Neural progenitor cell (in vitro differentiated cells): ENCODE results near the gene KRT80. TPM values are rescaled to one million over a fixed set of nuclear protein-coding genes. Genes with fewer than 3 reads are reported as not detected.

Source experiments
- DNase-seq: peaks from one replicate; pipeline ENCODE4 v3.0.0-alpha.2; 2016; ENCODE audit warnings: low spot score
- H2AFZ ChIP-seq: fragments of 200-600 bp; sonication (generic); replicated peaks from 2 replicates; pipeline ENCODE4 v1.6.1; 2016; ENCODE audit warnings: antibody characterized with exemption
- H3F3A ChIP-seq: fragments of 200-600 bp; sonication (generic); 2 replicates; pipeline ENCODE4 v1.6.1; 2016; ENCODE audit warnings: antibody characterized with exemption, low read depth
- H3K27ac ChIP-seq: fragments of 200-600 bp; sonication (generic); 2 replicates; pipeline ENCODE4 v1.5.1; 2016; ENCODE audit warnings: mild to moderate bottlenecking
- H3K27me3 ChIP-seq: fragments of 200-600 bp; sonication (generic); 2 replicates; pipeline ENCODE4 v1.6.1; 2016; ENCODE audit warnings: mild to moderate bottlenecking, moderate library complexity
- H3K36me3 ChIP-seq: fragments of 200-600 bp; sonication (generic); 2 replicates; pipeline ENCODE4 v1.5.1; 2016
- H3K4me1 ChIP-seq: fragments of 200-600 bp; sonication (generic); 2 replicates; pipeline ENCODE4 v1.6.1; 2016; ENCODE audit warnings: mixed run types
- H3K4me2 ChIP-seq: fragments of 200-600 bp; sonication (generic); 2 replicates; pipeline ENCODE4 v1.6.1; 2016
- H3K4me3 ChIP-seq: fragments of 200-600 bp; sonication (generic); 2 replicates; pipeline ENCODE4 v1.5.1; 2016
- H3K79me2 ChIP-seq: fragments of 200-600 bp; sonication (generic); 2 replicates; pipeline ENCODE4 v1.6.1; 2016; ENCODE audit warnings: low read depth
- H3K9ac ChIP-seq: fragments of 200-600 bp; sonication (generic); 2 replicates; pipeline ENCODE4 v1.6.1; 2016
- H3K9me3 ChIP-seq: fragments of 200-600 bp; sonication (generic); 2 replicates; pipeline ENCODE4 v1.5.1; 2016; ENCODE audit warnings: low read depth
- H4K20me1 ChIP-seq: fragments of 200-600 bp; sonication (generic); 2 replicates; pipeline ENCODE4 v1.6.1; 2016; ENCODE audit warnings: low read depth
- H3K27ac Mint-ChIP-seq: 3 replicates; pipeline ENCODE4 v1.8.0; 2021; ENCODE audit warnings: mixed read lengths
- H3K27me3 Mint-ChIP-seq: 2 replicates; pipeline ENCODE4 v1.8.0; 2022; ENCODE audit warnings: low read depth, mild to moderate bottlenecking, inconsistent platforms, moderate library complexity, mixed read lengths; ENCODE audit not compliant: insufficient read depth
- H3K36me3 Mint-ChIP-seq: 3 replicates; pipeline ENCODE4 v1.8.0; 2021; ENCODE audit warnings: mixed read lengths
- H3K4me1 Mint-ChIP-seq: 3 replicates; pipeline ENCODE4 v1.8.0; 2021; ENCODE audit warnings: mixed read lengths
- H3K4me3 Mint-ChIP-seq: 3 replicates; pipeline ENCODE4 v1.8.0; 2021; ENCODE audit warnings: mild to moderate bottlenecking, moderate library complexity, mixed read lengths
- H3K9me3 Mint-ChIP-seq: 3 replicates; pipeline ENCODE4 v1.8.0; 2020; ENCODE audit warnings: mixed read lengths
- CTCF ChIP-seq: fragments of 200-600 bp; sonication (generic); IDR thresholded peaks from 2 replicates; pipeline ENCODE4 v1.5.1; 2017; ENCODE audit warnings: antibody characterized with exemption, mild to moderate bottlenecking
- EZH2 ChIP-seq: fragments of 200-600 bp; sonication (generic); IDR thresholded peaks from 2 replicates; pipeline ENCODE4 v1.6.1; 2017; ENCODE audit warnings: antibody characterized with exemption, mild to moderate bottlenecking, moderate library complexity
- EZH2phosphoT487 ChIP-seq: fragments of 200-600 bp; sonication (generic); IDR thresholded peaks from 2 replicates; pipeline ENCODE4 v1.6.1; 2017; ENCODE audit warnings: antibody characterized with exemption
- total RNA-seq: library from RNA; depleted of rRNA; stranded (reverse); fragments of >200 nt; gene quantifications from 2 replicates; pipeline ENCODE4 v1.2.3, GENCODE V29; 2015; ENCODE audit warnings: low replicate concordance

The KRT80 gene
- total RNA-seq, 1 donor from 2014 or later, result not detected

- peaks cover 6% of the 10 kb centered on the region for H3K27me3 Mint-ChIP-seq
- Histone ChIP-seq H3K9ac (no peak overlapping the region), H3K36me3 (no peaks in the 10 kb centered on the region), H3K27ac (no peak overlapping the region), H3F3A (no peaks in the 10 kb centered on the region), H3K4me2 (no peak overlapping the region), H3K4me1 (no peaks in the 10 kb centered on the region), H2AFZ (no peak overlapping the region), H3K4me3 (no peak overlapping the region), H4K20me1 (no peaks in the 10 kb centered on the region), H3K79me2 (no peaks in the 10 kb centered on the region), H3K27me3 (no peaks in the 10 kb centered on the region), H3K9me3 (no peaks in the 10 kb centered on the region)
- H3K36me3 Mint-ChIP-seq, result no peaks in the 10 kb centered on the region
- no peak for DNase-seq
- H3K4me3 Mint-ChIP-seq, result no peak overlapping the region
- H3K4me1 Mint-ChIP-seq, result peaks cover 35% of the 10 kb centered on the region
- no peak overlapping the region for H3K27ac Mint-ChIP-seq
- no peaks in the 10 kb centered on the region for H3K9me3 Mint-ChIP-seq
- TF ChIP-seq EZH2phosphoT487 (no peak), EZH2 (no peak), CTCF (no peak)
Observed at GRCh38 chr12:52137746-52138145, 54.1 kb downstream of the KRT80 start.

- no peak overlapping the region for H3K27ac Mint-ChIP-seq
- peaks cover 6% of the 10 kb centered on the region for H3K27me3 Mint-ChIP-seq
- Histone ChIP-seq H3K9me3 (no peaks in the 10 kb centered on the region), H3F3A (no peaks in the 10 kb centered on the region), H3K9ac (no peak overlapping the region), H3K4me2 (no peak overlapping the region), H3K4me3 (no peak overlapping the region), H3K27ac (no peak overlapping the region), H3K36me3 (no peaks in the 10 kb centered on the region), H3K4me1 (peaks cover 5% of the 10 kb centered on the region), H4K20me1 (no peaks in the 10 kb centered on the region), H2AFZ (no peak overlapping the region), H3K27me3 (no peaks in the 10 kb centered on the region), H3K79me2 (no peaks in the 10 kb centered on the region)
- no peak overlapping the region for H3K4me3 Mint-ChIP-seq
- TF ChIP-seq EZH2, result no peak
- no peak for TF ChIP-seq CTCF
- no peak for TF ChIP-seq EZH2phosphoT487
- DNase-seq, result no peak
- H3K9me3 Mint-ChIP-seq, result no peaks in the 10 kb centered on the region
- peaks cover 3% of the 10 kb centered on the region for H3K4me1 Mint-ChIP-seq
- no peaks in the 10 kb centered on the region for H3K36me3 Mint-ChIP-seq
Observed at GRCh38 chr12:52132754-52133161, 59.1 kb downstream of the KRT80 start.

- DNase-seq, result no peak
- H3K9me3 Mint-ChIP-seq, result no peaks in the 10 kb centered on the region
- Histone ChIP-seq H3K4me3 (no peak overlapping the region), H3K36me3 (no peaks in the 10 kb centered on the region), H4K20me1 (no peaks in the 10 kb centered on the region), H3K4me2 (peak overlapping the region; percentile 10), H3K79me2 (no peaks in the 10 kb centered on the region), H3K4me1 (peaks cover 19% of the 10 kb centered on the region), H3K27me3 (no peaks in the 10 kb centered on the region), H3K9ac (no peak overlapping the region), H3K27ac (no peak overlapping the region), H3F3A (peaks cover 3% of the 10 kb centered on the region), H3K9me3 (no peaks in the 10 kb centered on the region), H2AFZ (no peak overlapping the region)
- peaks cover 17% of the 10 kb centered on the region for H3K4me1 Mint-ChIP-seq
- no peak for TF ChIP-seq EZH2
- TF ChIP-seq CTCF, result no peak
- no peak for TF ChIP-seq EZH2phosphoT487
- H3K27me3 Mint-ChIP-seq, result peaks cover 1% of the 10 kb centered on the region
- no peaks in the 10 kb centered on the region for H3K36me3 Mint-ChIP-seq
- H3K27ac Mint-ChIP-seq, result no peak overlapping the region
- no peak overlapping the region for H3K4me3 Mint-ChIP-seq
Observed at GRCh38 chr12:52130711-52131110, 61.1 kb downstream of the KRT80 start.
